Right lung (tissue), 10 donors: ENCODE results near the gene CHMP2B. TPM values are rescaled to one million over a fixed set of nuclear protein-coding genes. Genes with fewer than 3 reads are reported as not detected.

ENCODE experiments used
- DNase-seq, 2 donors: peaks; one replicate each; pipeline ENCODE4 v3.0.0-alpha.2; 2013
- long read RNA-seq, 8 donors: transcript quantifications; one replicate each; lab custom pipeline, GENCODE V29; 2026
- polyA plus RNA-seq, 5 donors: library from polyadenylated mRNA; unstranded; fragments of 120-200 nt; gene quantifications; one replicate each; pipeline versions ENCODE4 v1.2.1 to v1.2.3, GENCODE V29; 2013; ENCODE audit warnings: inconsistent platforms in 1 of 5, low replicate concordance in 1 of 5; ENCODE audit not compliant: insufficient read length in 5 of 5, insufficient read depth in 1 of 5

Gene CHMP2B, protein sequence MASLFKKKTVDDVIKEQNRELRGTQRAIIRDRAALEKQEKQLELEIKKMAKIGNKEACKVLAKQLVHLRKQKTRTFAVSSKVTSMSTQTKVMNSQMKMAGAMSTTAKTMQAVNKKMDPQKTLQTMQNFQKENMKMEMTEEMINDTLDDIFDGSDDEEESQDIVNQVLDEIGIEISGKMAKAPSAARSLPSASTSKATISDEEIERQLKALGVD
- polyA plus RNA-seq: 10 to 100 TPM; 39.1 to 52.1 (median 46.2) TPM
- long read RNA-seq, donor 1, transcript CHMP2B-202 (2 exons, 664 nt): minor isoform, 5 of 34 reads
- long read RNA-seq, donor 1, transcript CHMP2B-201 (6 exons, 2,557 nt): major isoform, 29 of 34 reads
- long read RNA-seq, donor 1, partial matches to known transcripts: 0 of 34 reads
- long read RNA-seq, donor 1, other reads (novel, unspliced or antisense): 0 of 34 reads
- long read RNA-seq, donor 2, transcript CHMP2B-201 (6 exons, 2,557 nt): major isoform, 11 of 12 reads
- long read RNA-seq, donor 2, partial matches to known transcripts: 0 of 12 reads
- long read RNA-seq, donor 2, other reads (novel, unspliced or antisense): 0 of 12 reads
- long read RNA-seq, donor 3, transcript CHMP2B-201 (6 exons, 2,557 nt): major isoform, 12 of 13 reads
- long read RNA-seq, donor 3, partial matches to known transcripts: 0 of 13 reads
- long read RNA-seq, donor 3, other reads (novel, unspliced or antisense): 0 of 13 reads
- long read RNA-seq, donor 4, transcript CHMP2B-201 (6 exons, 2,557 nt): major isoform, 13 of 13 reads
- long read RNA-seq, donor 4, partial matches to known transcripts: 0 of 13 reads
- long read RNA-seq, donor 4, other reads (novel, unspliced or antisense): 0 of 13 reads
- long read RNA-seq, donor 5, transcript CHMP2B-201 (6 exons, 2,557 nt): major isoform, 22 of 32 reads
- long read RNA-seq, donor 5, partial matches to known transcripts: 7 of 32 reads
- long read RNA-seq, donor 5, other reads (novel, unspliced or antisense): 0 of 32 reads
- long read RNA-seq, donor 6, transcript CHMP2B-201 (6 exons, 2,557 nt): major isoform, 20 of 21 reads
- long read RNA-seq, donor 6, partial matches to known transcripts: 0 of 21 reads
- long read RNA-seq, donor 6, other reads (novel, unspliced or antisense): 0 of 21 reads
- long read RNA-seq, donor 7, transcript CHMP2B-201 (6 exons, 2,557 nt): major isoform, 21 of 27 reads
- long read RNA-seq, donor 7, partial matches to known transcripts: 5 of 27 reads
- long read RNA-seq, donor 7, other reads (novel, unspliced or antisense): 0 of 27 reads
- long read RNA-seq, donor 8, transcript CHMP2B-201 (6 exons, 2,557 nt): major isoform, 10 of 10 reads
- long read RNA-seq, donor 8, partial matches to known transcripts: 0 of 10 reads
- long read RNA-seq, donor 8, other reads (novel, unspliced or antisense): 0 of 10 reads

DNA sequence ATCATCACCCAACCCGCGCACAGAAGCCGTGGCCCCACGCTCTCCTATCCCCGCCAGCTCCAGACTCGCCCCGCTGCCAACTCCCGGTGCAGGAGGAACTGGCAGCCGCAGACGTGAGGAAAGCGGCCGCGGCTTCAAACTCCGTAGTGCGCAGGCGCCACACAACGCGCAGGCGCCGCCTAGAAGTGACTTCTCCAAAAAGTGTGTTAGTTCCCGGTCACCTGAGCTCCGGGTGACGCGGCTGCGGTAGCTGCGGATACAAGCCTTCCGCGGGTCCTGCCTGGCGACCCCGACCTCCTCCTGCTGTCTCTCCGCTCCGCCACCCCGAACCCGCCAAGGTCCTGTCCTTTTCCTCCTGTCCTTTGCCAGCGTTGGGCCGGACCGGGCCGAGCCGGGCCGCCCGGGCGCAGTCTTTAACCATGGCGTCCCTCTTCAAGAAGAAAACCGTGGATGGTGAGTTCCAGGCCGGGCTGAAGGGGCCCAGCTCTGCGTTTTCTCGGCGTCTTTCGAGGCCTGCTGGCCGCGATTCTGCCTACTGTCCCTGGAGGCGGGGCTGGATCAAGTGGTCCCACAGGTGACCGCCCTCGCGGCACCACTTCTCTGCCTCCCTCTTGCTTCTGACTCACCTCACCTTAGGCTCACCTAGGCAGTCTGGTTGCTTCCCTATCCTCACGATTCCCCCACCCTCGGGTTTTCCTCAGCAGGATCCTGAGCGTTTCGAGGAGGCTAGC lies at the start of gene CHMP2B:
TSS of gene CHMP2B (plus strand) at position 206 of the 731 bp plus-strand sequence. CDS start at position 420, 214 bp downstream.
- DNase-seq: peak; percentile 94

DNA sequence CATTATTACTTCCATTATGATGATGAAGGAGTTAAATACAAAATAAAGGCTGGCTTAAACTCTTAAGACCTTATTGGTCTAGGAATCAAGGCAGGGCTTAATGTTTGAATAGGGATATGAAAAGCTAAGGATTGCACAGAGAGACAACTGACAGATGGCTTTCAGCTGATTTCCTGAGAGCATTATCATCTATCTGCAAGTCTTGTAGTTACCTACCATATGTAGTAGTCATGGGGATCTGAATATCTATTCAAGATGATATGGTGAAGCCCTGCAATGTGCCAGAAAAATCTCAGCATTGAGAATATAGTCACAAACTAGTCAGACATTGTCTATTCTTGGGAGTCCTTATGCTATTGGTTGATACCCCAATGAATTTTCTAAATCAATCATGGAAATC lies 47.5 kb upstream of the CHMP2B start:
- no peak for DNase-seq

DNA sequence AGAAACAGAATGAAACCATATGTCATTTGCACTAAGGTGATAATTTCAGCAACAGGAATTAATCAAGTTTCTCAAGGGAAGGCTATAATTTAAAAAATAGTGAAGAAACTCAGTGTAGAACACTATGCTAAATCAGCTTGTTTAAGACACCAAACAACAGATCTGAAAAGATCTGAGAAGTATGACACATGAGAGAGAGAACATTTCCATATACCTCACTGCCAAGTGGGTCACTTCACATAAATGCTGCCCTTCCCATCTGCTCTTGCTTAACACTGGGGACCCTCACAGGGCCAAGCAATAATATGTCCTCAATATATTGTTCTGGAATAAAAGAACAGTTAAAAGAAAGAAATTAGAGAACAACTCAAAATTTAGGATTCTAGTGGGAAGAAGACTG lies 45.6 kb upstream of the CHMP2B start:
- DNase-seq: no peak

DNA sequence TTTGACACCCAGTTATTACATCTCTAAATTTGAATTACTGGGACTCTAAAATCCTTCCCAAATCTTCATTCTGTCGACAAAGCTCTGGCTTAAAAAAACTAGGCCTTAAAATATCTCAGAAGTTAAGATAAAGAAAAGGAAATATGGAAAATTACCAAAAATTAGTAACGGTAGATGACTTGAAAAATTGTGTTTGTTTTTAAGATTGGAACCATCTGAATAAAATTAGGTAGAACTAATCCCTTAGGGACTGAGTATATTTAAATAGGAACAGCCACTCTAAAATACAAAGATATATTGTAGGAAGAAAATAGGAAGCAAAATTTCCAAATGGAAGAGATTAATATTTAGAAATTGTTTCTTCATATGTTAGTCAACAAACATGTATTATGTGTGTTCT lies 45.1 kb upstream of the CHMP2B start:
- DNase-seq: no peak

DNA sequence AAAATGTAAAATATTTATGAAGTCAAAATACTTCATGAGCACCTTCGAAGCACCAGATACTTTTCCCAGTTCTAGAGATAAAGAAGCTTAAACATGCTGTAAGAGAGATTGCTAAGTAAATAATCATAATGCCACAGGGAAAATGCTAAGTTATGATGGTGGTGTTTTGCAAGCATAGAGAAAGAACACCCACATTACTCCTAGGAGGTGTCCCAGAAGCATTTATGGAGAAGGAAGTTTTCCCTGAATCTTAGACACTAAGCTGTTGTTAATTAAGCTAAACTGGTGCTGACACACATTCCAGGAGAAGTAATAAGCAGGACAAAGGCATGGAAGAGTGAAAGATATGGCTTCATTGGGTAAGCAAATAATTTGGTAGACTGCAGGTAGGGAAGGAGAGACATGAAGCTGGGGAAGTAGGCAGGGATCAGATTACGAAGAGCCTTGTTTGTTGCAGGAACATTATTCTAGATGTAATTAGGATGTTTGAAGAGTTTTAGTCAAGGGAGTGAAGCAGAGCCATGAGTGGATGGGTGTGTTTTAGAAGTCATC lies 40.4 kb upstream of the CHMP2B start:
- no peak for DNase-seq

DNA sequence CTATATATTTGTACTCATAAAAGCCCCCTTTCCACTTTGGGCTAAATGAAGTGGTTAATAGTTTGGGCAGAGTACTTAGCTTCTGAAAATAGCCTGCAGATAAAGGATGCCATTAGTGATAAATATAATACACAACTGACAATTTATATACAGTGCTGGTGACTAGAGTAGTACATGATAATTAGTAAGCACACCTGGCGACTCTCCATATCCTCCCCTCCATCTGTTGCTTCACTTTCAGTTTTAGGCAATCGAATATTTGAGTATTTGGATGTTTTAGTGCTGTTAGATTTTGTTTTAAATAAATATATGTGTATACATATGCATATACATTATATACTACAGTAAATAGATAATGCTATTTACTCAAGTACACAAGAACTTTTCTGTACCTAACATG lies 35.9 kb upstream of the CHMP2B start:
- no peak for DNase-seq

DNA sequence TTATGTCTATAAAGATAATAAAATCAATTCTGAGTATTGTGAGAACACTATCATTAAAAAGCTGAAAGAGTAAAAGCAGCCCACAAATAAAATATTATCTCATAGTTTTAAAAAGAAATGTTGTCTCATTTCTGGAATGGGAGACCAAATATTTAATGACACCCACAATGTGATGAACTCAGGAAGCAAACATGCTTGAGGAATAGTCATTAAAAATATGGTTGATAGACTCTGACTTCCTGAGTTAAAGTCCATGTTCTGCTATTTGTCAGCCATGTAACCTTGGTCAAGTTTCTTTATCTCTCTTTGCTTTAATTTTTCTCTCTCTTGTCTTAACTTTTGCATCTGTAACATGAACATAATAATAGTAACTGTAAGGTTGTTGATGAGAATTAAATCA lies 35.5 kb upstream of the CHMP2B start:
- no peak for DNase-seq

DNA sequence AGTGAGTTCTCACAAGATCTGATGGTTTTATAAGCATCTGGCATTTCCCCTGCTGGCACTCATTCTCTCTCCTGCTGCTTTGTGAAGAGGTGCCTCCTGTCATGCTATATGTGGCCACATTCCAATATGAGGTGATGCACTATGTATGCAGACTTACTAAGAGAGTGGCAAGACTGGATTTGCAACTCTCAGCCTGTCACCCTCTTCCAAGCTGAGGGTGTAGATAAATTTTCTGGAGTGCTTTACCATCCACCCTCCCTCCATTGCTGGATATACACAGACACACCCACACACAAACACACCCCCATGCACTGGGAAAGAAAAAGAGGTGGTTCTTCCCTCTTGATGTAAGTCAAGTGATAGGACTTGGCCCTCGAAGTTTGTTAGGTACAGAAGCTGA lies 30.2 kb upstream of the CHMP2B start:
- DNase-seq: no peak

DNA sequence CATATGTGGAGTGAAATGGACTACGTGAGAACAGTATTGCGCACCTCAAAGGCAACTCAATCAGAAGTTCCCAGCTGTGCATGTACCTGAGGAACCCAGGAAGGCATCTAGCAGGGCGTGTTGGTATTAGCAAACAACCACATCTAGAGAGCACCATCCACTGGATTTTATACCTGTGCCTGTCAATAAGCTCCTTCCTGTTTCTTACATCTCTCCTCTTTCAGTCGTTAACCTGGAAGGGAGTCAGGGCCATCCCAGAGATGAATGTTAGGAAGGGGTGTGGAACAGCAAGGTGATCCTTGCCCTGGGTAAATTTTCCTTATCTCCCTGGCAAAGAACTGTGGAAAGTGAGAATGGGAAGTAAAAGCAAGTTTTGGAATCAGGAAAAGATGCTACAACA lies 29.6 kb upstream of the CHMP2B start:
- DNase-seq: no peak

DNA sequence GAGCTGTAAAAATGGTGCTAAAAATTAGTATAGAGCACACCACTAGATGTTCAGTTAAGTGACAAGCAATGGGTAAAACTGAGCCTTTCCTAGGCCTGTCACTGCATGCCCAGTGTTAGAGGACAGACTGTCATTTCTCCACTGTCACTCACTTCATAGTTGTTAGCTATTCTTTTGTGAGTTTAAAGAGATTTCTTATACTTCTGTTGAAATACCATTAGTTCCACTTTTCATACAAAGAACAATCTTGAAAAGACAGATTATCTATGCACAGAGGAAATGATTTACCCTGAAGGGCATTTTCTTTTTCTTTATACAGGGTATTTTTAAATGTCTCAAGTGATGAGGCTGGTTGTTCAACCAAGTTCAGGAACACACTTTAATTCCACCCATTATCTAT lies 28.3 kb upstream of the CHMP2B start:
- no peak for DNase-seq

DNA sequence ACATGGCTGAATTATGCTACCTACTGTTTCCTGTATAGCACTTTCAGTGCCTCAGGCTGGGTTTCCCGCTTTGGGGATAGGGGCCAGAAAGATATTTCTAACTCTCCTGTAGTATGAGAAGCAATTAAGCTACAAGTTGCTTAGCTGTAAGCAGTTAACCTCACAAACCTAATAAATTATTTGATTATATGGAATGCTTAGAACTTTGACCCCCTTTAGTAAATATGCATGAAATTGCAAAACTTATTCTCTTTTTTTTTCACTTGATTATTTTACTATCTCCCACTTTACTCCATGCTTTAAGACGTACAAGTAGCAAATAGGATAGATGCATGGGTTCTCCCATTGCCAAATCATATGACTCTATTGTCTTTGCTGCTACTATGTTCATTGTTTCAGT lies 27.5 kb upstream of the CHMP2B start:
- DNase-seq: no peak

DNA sequence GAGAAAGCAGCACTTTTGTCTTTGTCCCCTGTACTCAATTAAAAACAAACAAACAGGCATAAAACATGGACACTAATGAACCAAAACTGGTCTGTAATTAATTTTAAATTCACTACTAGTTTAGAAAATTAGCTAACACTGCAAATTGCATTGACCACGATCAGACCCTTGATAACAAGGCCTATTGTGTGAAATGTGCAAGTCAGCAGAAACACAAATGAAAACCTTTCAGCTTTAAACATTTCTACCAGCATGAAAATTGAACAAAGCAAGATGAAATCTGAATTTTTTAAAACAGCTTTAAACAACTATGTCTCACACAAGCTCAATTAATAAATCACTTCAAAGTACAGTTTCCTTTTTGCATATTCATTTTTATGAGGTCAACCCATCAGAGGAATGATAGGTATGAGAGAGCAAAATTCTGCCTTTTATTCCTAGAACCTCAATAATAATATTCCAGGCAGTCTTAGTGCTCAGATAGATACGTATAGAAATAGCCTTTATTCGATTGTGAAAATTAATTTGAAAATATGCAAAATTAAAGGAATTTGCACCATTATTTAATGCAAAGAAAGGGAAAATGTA lies 27.0 kb upstream of the CHMP2B start:
- DNase-seq: no peak

DNA sequence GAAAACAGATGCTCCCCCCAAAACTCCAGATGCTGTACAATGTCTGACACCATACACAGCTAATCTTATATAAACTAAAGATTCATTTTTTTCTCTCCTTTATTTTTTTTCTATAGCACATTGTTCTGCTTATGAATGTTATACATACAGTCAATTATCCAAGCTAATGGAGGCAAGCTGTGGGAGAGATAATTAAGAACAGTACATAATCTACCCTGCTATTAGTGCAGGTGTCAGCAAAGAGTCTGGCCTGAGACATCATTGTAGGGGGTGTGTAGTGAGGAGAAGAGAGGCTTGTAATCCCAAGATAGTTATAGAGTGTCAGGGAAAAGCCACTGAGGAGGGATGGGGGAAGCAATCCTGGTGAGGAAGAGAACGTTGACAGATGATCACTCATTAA lies 25.4 kb upstream of the CHMP2B start:
- no peak for DNase-seq

DNA sequence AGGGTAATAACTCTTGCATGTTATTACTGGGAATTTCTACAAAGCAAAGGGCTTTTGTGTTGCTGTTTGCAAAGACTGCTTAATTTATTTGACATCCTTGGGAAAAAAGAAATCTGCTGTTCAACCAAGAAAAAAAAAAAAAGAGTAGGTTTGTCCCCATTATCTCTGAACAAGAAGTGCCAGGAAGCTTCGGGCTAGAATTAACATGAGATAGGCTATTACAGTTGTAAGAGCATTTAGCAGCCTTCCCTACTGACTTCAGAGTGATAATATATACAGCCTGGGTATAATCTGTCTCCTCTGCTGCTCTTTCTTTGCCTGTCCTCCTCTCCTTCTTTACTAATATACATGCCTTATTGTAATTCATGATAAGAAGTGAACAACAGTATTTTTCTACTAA lies 23.3 kb upstream of the CHMP2B start:
- DNase-seq: no peak

DNA sequence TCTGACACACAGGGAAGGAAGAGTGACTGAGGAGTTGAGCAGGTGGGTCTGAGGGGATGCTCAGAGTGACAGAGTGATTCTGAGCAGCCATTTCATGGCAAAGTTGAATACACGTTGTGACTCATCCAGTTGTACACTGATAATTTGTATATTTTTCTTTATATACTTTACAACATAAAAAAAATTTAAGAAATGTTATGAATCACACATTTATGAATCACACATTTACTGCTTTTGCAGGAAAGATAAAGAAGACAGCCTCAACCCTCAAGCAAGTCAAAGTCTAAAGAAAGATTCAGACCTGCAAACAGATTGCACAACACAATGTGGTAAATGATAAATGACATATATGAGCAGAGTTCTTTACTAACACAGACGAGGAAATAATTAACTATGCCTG lies 21.0 kb upstream of the CHMP2B start:
- no peak for DNase-seq

DNA sequence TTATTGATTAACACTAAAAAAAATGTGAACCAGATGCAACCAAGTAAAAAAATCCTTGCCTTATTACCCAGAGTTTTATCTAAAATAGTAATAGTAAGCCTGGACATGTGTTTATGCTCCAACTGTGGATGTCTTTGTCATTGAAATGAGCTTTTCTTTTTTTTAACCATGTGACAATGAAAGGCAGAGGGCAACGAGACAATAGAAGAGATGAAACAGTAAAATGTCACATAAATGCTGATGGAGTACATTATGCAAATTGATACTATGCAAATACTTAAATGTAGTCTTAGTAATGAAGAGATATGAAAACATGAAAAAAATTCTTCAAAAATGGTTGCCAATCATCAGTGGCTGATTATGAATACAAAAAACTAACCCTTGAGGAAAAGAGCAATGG lies 20.5 kb upstream of the CHMP2B start:
- no peak for DNase-seq

DNA sequence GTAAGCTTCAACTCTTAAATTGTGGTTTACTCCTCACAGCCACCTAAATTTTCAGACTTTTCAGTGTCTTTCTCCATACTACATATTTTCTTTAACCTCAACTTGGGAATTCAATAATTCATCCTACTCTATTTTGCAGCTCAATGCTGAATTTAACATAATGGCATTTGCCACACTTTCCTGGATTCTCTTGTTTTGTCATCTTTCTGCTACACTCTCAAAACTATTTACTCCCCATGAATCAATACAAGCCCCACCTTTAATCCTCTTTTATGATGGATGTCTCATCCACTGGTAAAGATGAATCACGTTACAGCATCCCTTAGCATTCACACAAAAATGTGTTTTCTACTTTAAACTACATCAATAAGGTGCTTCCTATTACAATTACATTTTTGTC lies 19.6 kb upstream of the CHMP2B start:
- no peak for DNase-seq

DNA sequence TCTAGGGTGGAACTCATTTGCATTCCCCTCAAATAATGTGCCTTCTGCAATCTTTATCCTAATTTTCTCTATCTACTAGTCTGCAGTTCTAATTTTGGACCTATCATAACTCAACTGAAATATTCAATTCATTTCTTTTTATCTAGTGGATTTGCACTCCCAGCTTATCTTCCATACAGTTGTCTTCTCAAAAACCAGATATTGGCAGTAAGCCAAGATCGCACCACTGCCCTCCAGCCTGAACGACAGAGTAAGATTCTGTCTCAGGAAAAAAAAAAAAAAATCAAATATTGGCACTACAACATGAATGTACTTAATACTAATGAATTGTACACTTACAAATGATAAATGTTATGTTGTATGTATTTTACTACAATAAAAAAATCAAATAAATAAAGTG lies 18.0 kb upstream of the CHMP2B start:
- DNase-seq: no peak

DNA sequence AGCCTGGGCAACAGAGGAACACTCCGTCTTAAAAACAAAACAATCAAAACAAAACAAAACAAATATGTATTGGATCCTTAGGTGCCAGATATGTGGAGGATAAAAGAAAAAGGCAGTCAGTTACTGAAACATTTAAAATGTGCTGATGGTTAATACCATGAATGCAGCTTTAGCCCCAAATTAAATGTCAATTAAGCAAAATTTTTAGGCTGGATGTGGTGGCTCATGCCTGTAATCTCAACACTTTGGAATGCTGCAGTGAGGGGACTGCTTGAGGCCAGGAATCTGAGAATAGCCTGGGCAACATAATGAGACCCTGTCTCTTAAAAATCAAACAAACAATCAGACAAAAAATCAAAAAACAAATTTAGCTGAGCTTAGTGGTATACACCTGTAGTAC lies 8.5 kb upstream of the CHMP2B start:
- no peak for DNase-seq

DNA sequence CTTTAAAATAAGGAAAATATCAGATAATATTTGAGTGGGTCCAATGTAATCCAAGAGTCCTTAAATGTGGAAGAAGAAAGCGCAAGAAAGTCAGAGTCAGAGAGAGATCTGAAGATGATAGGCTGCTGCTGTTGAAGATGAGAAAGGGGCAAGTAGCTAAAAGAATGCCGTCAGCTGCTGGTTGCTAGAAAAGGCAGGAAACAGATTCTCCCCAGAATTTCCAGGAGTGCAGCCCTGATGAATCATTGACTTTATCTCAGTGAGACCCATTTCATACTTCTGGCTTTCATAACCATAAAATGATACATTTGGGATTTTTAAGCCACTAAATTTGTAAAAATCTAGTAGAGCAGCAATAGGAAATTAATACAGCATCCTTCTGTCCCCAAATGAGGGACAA lies 7.5 kb upstream of the CHMP2B start:
- DNase-seq: no peak
